BLaER1 treated with 17β-estradiol and CSF1 and Interleukin-3, amounts not matched to agents 10 nM and 100 nM (cell line): ENCODE results near the gene C6orf132.

Experiments
- H3K27ac ChIP-seq, 11 experiments: shearing (Covaris generic); formaldehyde crosslinking; 2 replicates each; pipeline ENCODE4 v1.8.1; 2022
- H3K27me3 ChIP-seq, 11 experiments: shearing (Covaris generic); formaldehyde crosslinking; 2 replicates each; pipeline ENCODE4 v1.8.1; 2022
- H3K36me3 ChIP-seq, 11 experiments: shearing (Covaris generic); formaldehyde crosslinking; 2 replicates each; pipeline ENCODE4 v1.8.1; 2022
- H3K4me1 ChIP-seq, 10 experiments: shearing (Covaris generic); formaldehyde crosslinking; 2 replicates each; pipeline ENCODE4 v1.8.1; 2022
- H3K4me2 ChIP-seq, 11 experiments: shearing (Covaris generic); formaldehyde crosslinking; 2 replicates each; pipeline ENCODE4 v1.8.1; 2022
- H3K4me3 ChIP-seq, 10 experiments: shearing (Covaris generic); formaldehyde crosslinking; 2 replicates each; pipeline ENCODE4 v1.8.1; 2022
- H3K9ac ChIP-seq, 11 experiments: shearing (Covaris generic); formaldehyde crosslinking; 2 replicates each; pipeline ENCODE4 v1.8.1; 2022
- H3K9me3 ChIP-seq, 11 experiments: shearing (Covaris generic); formaldehyde crosslinking; replicated peaks in 1 of 11; 2 replicates each; pipeline ENCODE4 v1.8.1; 2022
- H4K20me1 ChIP-seq, 11 experiments: shearing (Covaris generic); formaldehyde crosslinking; 2 replicates each; pipeline ENCODE4 v1.8.1; 2022
- Cebpa-rat ChIP-seq, 11 experiments: shearing (Covaris generic); IDR thresholded peaks; 2 replicates each; pipeline ENCODE4 v1.8.1; 2022

Gene C6orf132

DNA sequence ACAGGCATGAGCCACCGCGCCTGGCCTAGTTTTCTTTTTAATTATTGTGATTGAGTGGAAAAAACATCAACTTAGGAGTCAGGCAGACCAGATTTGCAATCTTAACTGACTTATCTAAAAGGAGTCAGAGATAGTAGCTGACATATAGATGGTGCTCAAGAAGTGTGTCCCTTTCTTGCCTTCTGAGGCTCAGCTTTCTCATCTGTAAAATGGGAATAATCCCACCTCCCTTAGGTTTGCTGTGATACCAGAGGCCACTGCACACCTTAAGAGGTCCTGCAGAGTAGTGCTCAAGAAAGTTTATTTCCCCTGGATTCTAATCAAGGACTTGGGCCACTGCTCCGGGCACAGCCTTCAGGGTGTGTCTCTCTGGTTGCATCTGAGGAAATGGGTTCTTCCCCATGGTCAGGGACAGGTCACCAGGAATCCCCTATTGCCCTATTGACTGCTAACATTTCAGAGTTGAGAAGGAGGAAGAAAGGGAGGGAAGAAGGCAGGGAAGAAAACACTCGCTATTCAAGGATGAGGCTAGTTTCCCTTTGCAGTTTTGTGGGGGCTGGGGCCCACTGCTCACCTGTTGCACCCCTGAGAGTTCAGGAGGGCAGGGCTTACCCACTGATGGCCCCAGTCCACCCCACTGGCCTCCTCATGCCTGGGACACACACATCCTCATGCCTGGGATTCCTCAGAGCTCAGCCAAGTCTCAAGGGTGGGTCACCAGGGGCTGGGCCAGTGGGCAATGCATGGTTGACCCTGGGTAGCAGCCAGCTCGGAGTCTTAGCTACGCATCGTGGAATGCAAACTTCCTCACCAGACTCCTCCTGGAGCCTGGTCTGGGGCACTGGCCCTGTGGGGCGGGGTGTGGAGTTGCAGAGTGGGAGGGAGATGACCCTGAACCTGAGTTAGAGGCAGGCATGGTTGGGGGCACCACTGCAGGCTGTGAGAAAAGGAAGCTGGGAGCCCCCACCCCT, 21.2 kb downstream of the C6orf132 start:
- Histone ChIP-seq H3K4me1 (peaks cover 0 to 10% (median 0%) of the 10 kb centered on the region in 10 experiments; a peak in 3 of 20 replicates), H3K27me3 (no peaks in the 10 kb centered on the region), H3K4me3 (no peak overlapping the region), H3K9me3 (no peaks in the 10 kb centered on the region), H3K9ac (no peak overlapping the region), H3K27ac (no peak overlapping the region), H3K4me2 (no peak overlapping the region), H3K36me3 (no peaks in the 10 kb centered on the region), H4K20me1 (no peaks in the 10 kb centered on the region)
- no peak for TF ChIP-seq Cebpa-rat (IDR thresholded peaks at IDR 0.05)

DNA sequence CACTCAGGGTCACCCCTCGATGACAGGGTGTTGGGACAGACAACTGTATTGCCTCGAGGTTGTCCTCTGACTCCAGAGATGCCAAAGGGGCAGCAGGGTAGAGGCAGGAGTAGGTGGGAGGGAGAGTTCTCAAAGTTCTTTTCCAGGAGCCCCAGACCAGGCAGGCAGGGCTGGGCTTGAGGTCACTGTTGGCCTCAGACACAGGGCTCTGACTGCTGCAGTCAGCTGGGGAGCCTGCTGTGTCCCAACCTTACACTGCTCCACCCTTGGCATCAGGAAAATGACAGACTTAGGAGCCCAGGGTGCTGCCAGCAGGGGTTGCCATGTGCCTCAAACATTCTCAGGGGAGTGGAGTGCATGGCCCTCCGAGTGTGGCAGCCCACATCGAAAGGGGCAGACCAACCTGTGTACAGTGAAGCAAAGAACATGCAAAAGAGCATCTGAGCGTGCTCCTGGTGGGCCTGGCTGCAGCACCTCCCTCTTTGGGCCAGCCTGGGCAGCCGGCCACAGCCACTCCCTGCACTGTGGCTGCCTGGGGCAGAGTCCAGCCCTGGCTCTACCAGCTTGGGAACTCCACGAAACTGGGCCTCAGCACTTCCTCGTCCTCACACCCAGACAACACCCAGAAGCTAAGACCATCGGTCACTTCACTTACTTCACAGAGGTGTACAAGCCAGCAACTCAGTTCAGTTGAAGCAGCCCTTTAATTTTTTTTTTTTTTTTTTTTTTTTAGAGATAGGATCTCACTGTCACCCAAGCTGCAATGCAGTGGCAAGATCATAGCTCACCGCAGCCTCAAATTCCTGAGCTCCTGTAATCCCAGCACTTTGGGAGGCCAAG, 24.0 kb downstream of the C6orf132 start:
- Histone ChIP-seq H3K27ac (no peak overlapping the region), H3K9me3 (no peaks in the 10 kb centered on the region), H3K4me1 (peaks cover 0 to under 1% (median 0%) of the 10 kb centered on the region in 10 experiments; a peak in 1 of 20 replicates), H3K4me2 (no peak overlapping the region), H3K27me3 (no peaks in the 10 kb centered on the region), H3K36me3 (no peaks in the 10 kb centered on the region), H3K4me3 (no peak overlapping the region), H3K9ac (no peak overlapping the region), H4K20me1 (no peaks in the 10 kb centered on the region)
- no peak for TF ChIP-seq Cebpa-rat (IDR thresholded peaks at IDR 0.05)

- no peaks in the 10 kb centered on the region for H3K9me3 ChIP-seq
- TF ChIP-seq Cebpa-rat (IDR thresholded peaks at IDR 0.05): no peak
- H3K9ac ChIP-seq: no peak overlapping the region
- no peak overlapping the region for H3K4me2 ChIP-seq
- H3K4me1 ChIP-seq: no peaks in the 10 kb centered on the region
- no peaks in the 10 kb centered on the region for H4K20me1 ChIP-seq
- H3K27me3 ChIP-seq: no peaks in the 10 kb centered on the region
- H3K27ac ChIP-seq: no peak overlapping the region
- no peaks in the 10 kb centered on the region for H3K36me3 ChIP-seq
- H3K4me3 ChIP-seq: no peak overlapping the region
Measured at GRCh38 chr6:42117843-42118161, 24.6 kb downstream of the C6orf132 start.

DNA sequence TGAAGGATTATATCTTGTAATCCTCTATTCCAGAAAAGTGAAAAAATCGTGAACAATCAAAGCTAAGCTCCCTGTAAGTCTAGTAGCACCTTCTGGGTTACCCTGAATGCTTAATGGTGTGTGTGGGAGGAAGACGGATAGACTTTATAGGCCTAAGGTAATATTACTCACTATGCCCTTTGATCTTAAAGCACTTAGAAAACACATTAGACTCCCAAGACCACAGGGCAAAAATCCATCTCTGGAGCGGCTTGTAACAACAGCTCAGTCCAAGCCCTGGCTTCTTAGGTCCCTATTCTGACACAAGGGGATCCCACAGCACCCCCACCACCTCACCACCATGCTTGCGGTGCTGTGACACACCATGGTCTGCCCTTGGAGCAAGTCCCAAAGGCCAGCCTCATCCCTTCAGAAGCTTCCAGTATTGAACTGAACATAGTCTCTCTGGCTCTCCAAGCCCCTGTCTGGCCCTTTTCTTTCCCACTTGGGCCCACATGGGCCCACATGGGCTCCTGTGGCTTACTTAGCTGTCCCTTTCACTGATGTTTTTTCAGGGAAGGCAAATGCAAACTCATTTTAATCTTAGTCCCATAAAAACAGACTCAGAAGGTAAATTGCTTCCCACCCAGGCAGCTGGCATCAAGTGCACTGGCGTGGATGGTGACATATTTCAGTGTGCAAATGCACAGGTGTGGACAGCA, 28.3 kb downstream of the C6orf132 start:
- H3K4me3 ChIP-seq: no peak overlapping the region
- no peaks in the 10 kb centered on the region for H3K36me3 ChIP-seq
- no peak for TF ChIP-seq Cebpa-rat (IDR thresholded peaks at IDR 0.05)
- no peak overlapping the region for H3K27ac ChIP-seq
- no peaks in the 10 kb centered on the region for H3K27me3 ChIP-seq
- no peak overlapping the region for H3K4me2 ChIP-seq
- no peaks in the 10 kb centered on the region for H3K4me1 ChIP-seq
- H4K20me1 ChIP-seq: no peaks in the 10 kb centered on the region
- H3K9me3 ChIP-seq: peaks cover 0 to 9% (median 0%) of the 10 kb centered on the region in 11 experiments; a peak in 4 of 22 replicates
- H3K9ac ChIP-seq: no peak overlapping the region

DNA sequence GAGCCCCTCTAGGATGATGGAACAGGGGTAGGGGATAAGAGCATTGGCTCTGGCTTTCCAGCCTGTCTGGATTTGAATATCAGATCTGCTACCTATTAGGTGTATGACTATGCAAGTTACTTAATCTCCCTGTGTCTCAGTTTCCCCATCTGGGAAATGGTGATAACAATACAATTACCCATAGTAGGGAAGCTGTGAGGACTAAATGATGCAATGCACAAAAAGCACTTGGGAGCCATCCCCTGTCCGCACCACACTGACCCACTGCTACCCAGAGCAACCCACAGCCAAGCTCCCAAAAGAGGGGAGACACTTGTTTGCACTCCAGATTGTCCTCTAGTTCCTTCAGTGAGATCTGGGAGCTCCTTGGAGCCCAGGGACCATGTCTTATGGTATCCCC, 30.1 kb downstream of the C6orf132 start:
- peaks cover 0 to 9% (median 0%) of the 10 kb centered on the region in 11 experiments; a peak in 4 of 22 replicates for H3K9me3 ChIP-seq
- H3K4me1 ChIP-seq: no peaks in the 10 kb centered on the region
- H3K9ac ChIP-seq: no peak overlapping the region
- H3K4me2 ChIP-seq: no peak overlapping the region
- no peak for TF ChIP-seq Cebpa-rat (IDR thresholded peaks at IDR 0.05)
- H4K20me1 ChIP-seq: no peaks in the 10 kb centered on the region
- H3K4me3 ChIP-seq: no peak overlapping the region
- H3K36me3 ChIP-seq: no peaks in the 10 kb centered on the region
- H3K27ac ChIP-seq: no peak overlapping the region
- H3K27me3 ChIP-seq: no peaks in the 10 kb centered on the region

DNA sequence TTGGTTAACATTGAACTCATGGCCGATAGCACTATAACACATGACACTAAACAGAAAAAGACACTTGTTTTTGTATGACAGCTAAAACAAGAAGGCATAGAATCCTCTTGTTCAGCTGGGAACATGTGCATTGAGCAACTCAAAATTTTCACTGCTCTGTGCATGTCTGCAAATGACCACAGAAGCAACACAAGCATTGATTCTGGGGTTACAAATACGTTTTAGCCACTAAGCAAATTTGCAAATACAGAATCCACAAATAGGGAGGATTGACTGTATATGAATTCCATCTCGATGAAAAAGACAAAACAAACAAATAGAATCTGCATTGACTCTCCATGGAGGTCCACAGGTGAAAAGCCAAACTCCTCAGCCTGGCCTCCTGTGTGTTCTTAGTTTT, 31.7 kb downstream of the C6orf132 start:
- Histone ChIP-seq H3K9me3 (peaks cover 0 to 9% (median 0%) of the 10 kb centered on the region in 11 experiments; a peak in 4 of 22 replicates), H3K9ac (no peak overlapping the region), H3K36me3 (no peaks in the 10 kb centered on the region), H3K4me3 (no peak overlapping the region), H4K20me1 (peaks cover 0 to under 1% (median 0%) of the 10 kb centered on the region in 11 experiments; a peak in 1 of 22 replicates), H3K27ac (no peak overlapping the region), H3K4me2 (no peak overlapping the region), H3K27me3 (peaks cover under 1 to 6% (median 4%) of the 10 kb centered on the region in 11 experiments; a peak in 19 of 22 replicates), H3K4me1 (no peaks in the 10 kb centered on the region)
- no peak for TF ChIP-seq Cebpa-rat (IDR thresholded peaks at IDR 0.05)

DNA sequence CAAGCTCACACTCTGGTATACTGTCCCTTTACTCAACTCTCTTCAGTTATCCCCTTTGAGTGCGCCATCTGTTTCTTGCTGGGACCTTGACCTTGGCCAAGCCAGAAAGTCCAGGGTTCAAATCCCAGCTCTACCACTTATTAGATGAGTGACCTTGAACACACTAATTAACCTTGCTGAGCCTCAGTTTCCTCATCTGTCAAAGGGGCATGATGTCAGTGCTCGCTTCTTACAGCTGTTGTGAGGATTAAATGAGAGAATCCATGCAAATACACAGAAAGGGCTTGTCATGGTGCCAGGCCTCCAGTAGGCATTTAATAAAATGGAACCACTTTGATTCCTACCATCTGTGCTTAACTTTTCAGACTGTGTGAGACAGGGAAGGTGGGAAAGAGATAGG, 34.3 kb downstream of the C6orf132 start:
- no peak overlapping the region for H3K4me2 ChIP-seq
- H3K4me1 ChIP-seq: peaks cover 0 to 20% (median 15%) of the 10 kb centered on the region in 10 experiments; a peak in 14 of 20 replicates
- no peaks in the 10 kb centered on the region for H3K36me3 ChIP-seq

GRCh38 chr6:42106112-42107023, 36.1 kb downstream of the C6orf132 start:
- Histone ChIP-seq H3K4me3 (no peak overlapping the region), H3K27ac (no peak overlapping the region), H3K36me3 (no peaks in the 10 kb centered on the region), H3K4me1 (peaks cover 0 to 20% (median 15%) of the 10 kb centered on the region in 10 experiments; a peak in 14 of 20 replicates), H3K27me3 (peaks cover 27 to 38% (median 34%) of the 10 kb centered on the region in 11 experiments), H3K9me3 (peaks cover 0 to 9% (median 0%) of the 10 kb centered on the region in 11 experiments; a peak in 4 of 22 replicates), H3K9ac (no peak overlapping the region), H3K4me2 (no peak overlapping the region), H4K20me1 (peaks cover 0 to 8% (median 0%) of the 10 kb centered on the region in 11 experiments; a peak in 1 of 22 replicates)
- no peak for TF ChIP-seq Cebpa-rat (IDR thresholded peaks at IDR 0.05)

More for the DNA sequence above, 34.3 kb downstream of the C6orf132 start:
- peaks cover 0 to 9% (median 0%) of the 10 kb centered on the region in 11 experiments; a peak in 4 of 22 replicates for H3K9me3 ChIP-seq
- H3K9ac ChIP-seq: no peak overlapping the region
- no peak for TF ChIP-seq Cebpa-rat (IDR thresholded peaks at IDR 0.05)
- peaks cover 0 to 8% (median 0%) of the 10 kb centered on the region in 11 experiments; a peak in 1 of 22 replicates for H4K20me1 ChIP-seq
- no peak overlapping the region for H3K27ac ChIP-seq
- H3K4me3 ChIP-seq: no peak overlapping the region
- peaks cover 26 to 32% (median 30%) of the 10 kb centered on the region in 11 experiments for H3K27me3 ChIP-seq
